Activated CD4-positive, alpha-beta T cell treated with anti-CD3 and anti-CD28 coated beads, Interleukin-2, amount 10 ng/mL, durations not matched to agents 7 days and 5 days (primary cell): ENCODE measurements around the gene CFAP61. TPM values are rescaled to one million over a fixed set of nuclear protein-coding genes. Genes with fewer than 3 reads are reported as not detected.
"Not testable (repeated sequence)": the region's sequence is repeated elsewhere in the genome, so short reads cannot be mapped to it uniquely, and the experiment has no call there.

ENCODE experiments used
- CTCF ChIA-PET: fragments of 350-600 bp; sonication (Branson Sonifier 250); formaldehyde crosslinking; loops from one replicate; lab custom pipeline; 2021; ENCODE audit warnings: antibody characterized with exemption; lab: Charles Lee
- POLR2A ChIA-PET: fragments of 350-600 bp; sonication (Branson Sonifier 250); formaldehyde crosslinking; loops from one replicate; lab custom pipeline; 2021; ENCODE audit warnings: antibody characterized with exemption; lab: Charles Lee
- DNase-seq: peaks from one replicate; pipeline ENCODE4 v3.0.0-alpha.2; 2020
- H3K27ac Mint-ChIP-seq: one replicate; pipeline ENCODE4 v1.8.0; 2021; ENCODE audit warnings: mild to moderate bottlenecking, moderate library complexity, mixed read lengths
- H3K27me3 Mint-ChIP-seq: one replicate; pipeline ENCODE4 v1.8.0; 2021; ENCODE audit warnings: mixed read lengths
- H3K36me3 Mint-ChIP-seq: one replicate; pipeline ENCODE4 v1.8.0; 2021; ENCODE audit warnings: low read depth, mixed read lengths
- H3K4me1 Mint-ChIP-seq: one replicate; pipeline ENCODE4 v1.8.0; 2021; ENCODE audit warnings: mixed read lengths
- H3K4me3 Mint-ChIP-seq: one replicate; pipeline ENCODE4 v1.8.0; 2021; ENCODE audit warnings: mild to moderate bottlenecking, moderate library complexity, mixed read lengths
- H3K9me3 Mint-ChIP-seq: one replicate; pipeline ENCODE4 v1.8.0; 2021; ENCODE audit warnings: mixed read lengths
- total RNA-seq, 2 experiments: library from RNA; stranded (reverse); gene quantifications; one replicate each; pipeline ENCODE4 v1.2.3, GENCODE V29; 2021

CFAP61 gene
- total RNA-seq, result not detected

- DNase-seq, result peak; percentile 98
- Mint-ChIP-seq H3K36me3 (peaks cover 32% of the 10 kb centered on the region), H3K4me1 (peaks cover 22% of the 10 kb centered on the region), H3K9me3 (no peaks in the 10 kb centered on the region), H3K27me3 (no peaks in the 10 kb centered on the region), H3K27ac (peak within 1 kb of the TSS; percentile 97), H3K4me3 (peak within 1 kb of the TSS; percentile 97)
- ChIA-PET CTCF (interaction anchor here (0.9 to 1.7 kb wide), 5 partner anchors 9 to 37 kb away, joined by 3 to 7 read pairs (median 3); partner anchors contain the start of gene NAA20), POLR2A (interaction anchor here (0.7 to 0.8 kb wide), 2 partner anchors 12 to 35 kb away, joined by 4 read pairs; partner anchors contain the start of gene NAA20)
These were observed at the start of gene CFAP61, which contains the start of gene CRNKL1 for GRCh38 chr20:20052074-20052970. Gene CFAP61 (plus strand): TSS chr20:20052532. CDS start chr20:20056654, 4,122 bp downstream. Gene CRNKL1 (minus strand): TSS chr20:20052466. CDS start chr20:20052342, 124 bp downstream.

GRCh38 chr20:20003031-20003954 lies 49.0 kb upstream of the CFAP61 start:
- POLR2A ChIA-PET, result no interaction called here
- CTCF ChIA-PET, result no interaction called here
- Mint-ChIP-seq H3K27ac (peak overlapping the region; percentile 33), H3K4me1 (peaks cover 13% of the 10 kb centered on the region), H3K27me3 (peaks cover 46% of the 10 kb centered on the region), H3K9me3 (no peaks in the 10 kb centered on the region), H3K4me3 (peak overlapping the region; percentile 40), H3K36me3 (no peaks in the 10 kb centered on the region)
- DNase-seq, result peak; percentile 42

- POLR2A ChIA-PET, H3K27ac Mint-ChIP-seq, DNase-seq, H3K36me3 Mint-ChIP-seq, H3K9me3 Mint-ChIP-seq: not testable (repeated sequence)
- Mint-ChIP-seq H3K27me3 (peaks cover 46% of the 10 kb centered on the region), H3K4me3 (peak overlapping the region; percentile 40), H3K4me1 (peaks cover 13% of the 10 kb centered on the region)
- CTCF ChIA-PET, result interaction anchor here (0.6 to 0.7 kb wide), 2 partner anchors 1289 to 1514 kb away, joined by 3 read pairs; no protein-coding TSS in a partner anchor
These were observed 48.4 kb upstream of the CFAP61 start for GRCh38 chr20:20003955-20004322.

- Mint-ChIP-seq H3K36me3 (no peaks in the 10 kb centered on the region), H3K27me3 (peaks cover 39% of the 10 kb centered on the region), H3K4me3 (no peak overlapping the region), H3K4me1 (peaks cover 13% of the 10 kb centered on the region), H3K9me3 (no peaks in the 10 kb centered on the region), H3K27ac (no peak overlapping the region)
- CTCF ChIA-PET, result no interaction called here
- POLR2A ChIA-PET, result no interaction called here
- no peak for DNase-seq
These were observed 47.0 kb upstream of the CFAP61 start for GRCh38 chr20:20005342-20005741.

GRCh38 chr20:20009784-20010253 lies 42.5 kb upstream of the CFAP61 start:
- Mint-ChIP-seq H3K27me3 (peaks cover 12% of the 10 kb centered on the region), H3K9me3 (no peaks in the 10 kb centered on the region), H3K27ac (no peak overlapping the region), H3K4me3 (no peak overlapping the region), H3K36me3 (no peaks in the 10 kb centered on the region), H3K4me1 (peaks cover 4% of the 10 kb centered on the region)
- ChIA-PET POLR2A (no interaction called here), CTCF (interaction anchor here (1.0 kb wide), 1 partner anchor 9 kb away, joined by 3 read pairs; no protein-coding TSS in a partner anchor)
- no peak for DNase-seq

- Mint-ChIP-seq H3K27ac (no peak overlapping the region), H3K4me1 (peaks cover 5% of the 10 kb centered on the region), H3K36me3 (no peaks in the 10 kb centered on the region), H3K9me3 (no peaks in the 10 kb centered on the region), H3K27me3 (peaks cover 12% of the 10 kb centered on the region), H3K4me3 (no peak overlapping the region)
- ChIA-PET CTCF (interaction anchor here (0.6 kb wide), 1 partner anchor 146 kb away, joined by 5 read pairs; no protein-coding TSS in a partner anchor), POLR2A (no interaction called here)
- DNase-seq, result no peak
These were observed 41.5 kb upstream of the CFAP61 start for GRCh38 chr20:20010639-20011500.

GRCh38 chr20:20012541-20012940 lies 39.8 kb upstream of the CFAP61 start:
- H3K4me3 Mint-ChIP-seq, result no peak overlapping the region
- no peak for DNase-seq
- POLR2A ChIA-PET, result no interaction called here
- H3K27me3 Mint-ChIP-seq, result peaks cover 10% of the 10 kb centered on the region
- CTCF ChIA-PET, result no interaction called here
- no peak overlapping the region for H3K27ac Mint-ChIP-seq
- no peaks in the 10 kb centered on the region for H3K9me3 Mint-ChIP-seq
- H3K4me1 Mint-ChIP-seq, result peaks cover 13% of the 10 kb centered on the region
- H3K36me3 Mint-ChIP-seq, result no peaks in the 10 kb centered on the region

GRCh38 chr20:20014659-20015058 lies 37.7 kb upstream of the CFAP61 start:
- ChIA-PET POLR2A (no interaction called here), CTCF (interaction anchor here (0.8 to 1.9 kb wide), 2 partner anchors 21 to 37 kb away, joined by 3 to 6 read pairs; no protein-coding TSS in a partner anchor)
- Mint-ChIP-seq H3K36me3 (peaks cover 10% of the 10 kb centered on the region), H3K9me3 (no peaks in the 10 kb centered on the region), H3K27ac (no peak overlapping the region), H3K4me1 (peaks cover 32% of the 10 kb centered on the region), H3K4me3 (no peak overlapping the region), H3K27me3 (peaks cover 9% of the 10 kb centered on the region)
- DNase-seq, result no peak

- peak; percentile 92 for DNase-seq
- H3K27ac Mint-ChIP-seq, result peak within 1 kb of the TSS; percentile 89
- H3K9me3 Mint-ChIP-seq, result no peaks in the 10 kb centered on the region
- peaks cover 15% of the 10 kb centered on the region for H3K36me3 Mint-ChIP-seq
- peak within 1 kb of the TSS; percentile 88 for H3K4me3 Mint-ChIP-seq
- H3K4me1 Mint-ChIP-seq, result peaks cover 56% of the 10 kb centered on the region
- ChIA-PET CTCF (interaction anchor here (0.7 to 2.3 kb wide), 5 partner anchors 11 to 55 kb away, joined by 3 to 11 read pairs (median 3); partner anchors contain the start of genes CFAP61 and CRNKL1), POLR2A (interaction anchor here (1.0 kb wide), 1 partner anchor 35 kb away, joined by 4 read pairs; the partner anchor contains the start of genes CFAP61 and CRNKL1)
- H3K27me3 Mint-ChIP-seq, result peaks cover 3% of the 10 kb centered on the region
These were observed 35.1 kb upstream of the CFAP61 start, which contains the start of gene NAA20 for GRCh38 chr20:20017001-20017843. Gene NAA20 (plus strand): TSS chr20:20017362. CDS start chr20:20017397, 35 bp downstream.

- peak; percentile 29 for DNase-seq
- Mint-ChIP-seq H3K36me3 (peaks cover 17% of the 10 kb centered on the region), H3K27me3 (no peaks in the 10 kb centered on the region), H3K9me3 (no peaks in the 10 kb centered on the region), H3K4me3 (peak overlapping the region; percentile 88), H3K27ac (peak overlapping the region; percentile 65), H3K4me1 (peaks cover 62% of the 10 kb centered on the region)
- POLR2A ChIA-PET, result no interaction called here
- CTCF ChIA-PET, result interaction anchor here (0.9 to 2.3 kb wide), 2 partner anchors 10 to 34 kb away, joined by 3 to 11 read pairs; partner anchors contain the start of genes CFAP61 and CRNKL1
These were observed 34.5 kb upstream of the CFAP61 start for GRCh38 chr20:20017844-20018185.
